Measurements from ENCODE around the gene DISC1. TPM values are rescaled to one million over a fixed set of nuclear protein-coding genes. Genes with fewer than 3 reads are reported as not detected.
"Not testable (repeated sequence)": the region's sequence is repeated elsewhere in the genome, so short reads cannot be mapped to it uniquely, and the experiment has no call there.

The DISC1 gene
- total RNA-seq, 5 donors from 2014 or later (not counting 1 experiment from before 2014, with no cell fraction given): 12.9 to 37.0 (median 14.6) TPM

DNA sequence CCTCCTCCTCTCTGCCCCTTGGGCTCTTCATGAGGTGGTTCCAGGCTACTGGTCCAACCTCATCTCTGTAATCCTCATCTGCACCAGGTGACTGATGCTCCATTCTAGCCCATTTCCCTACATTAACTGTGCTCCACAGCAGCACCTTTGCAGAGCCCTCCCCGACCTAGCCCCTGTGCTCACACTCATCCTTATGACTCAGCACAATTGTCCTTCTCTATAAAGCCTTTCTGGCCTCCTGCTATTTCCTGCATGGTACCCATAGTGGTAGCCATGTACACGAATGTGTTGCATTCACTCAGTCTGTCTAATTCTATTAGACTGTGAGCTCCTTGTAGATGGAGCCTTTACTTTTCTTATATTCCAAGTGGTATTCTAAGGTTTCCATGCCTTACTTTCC lies 339.0 kb downstream of the DISC1 start:
- H3K27me3 Mint-ChIP-seq: no peaks in the 10 kb centered on the region
- H3K27ac ChIP-seq (ENCODE audit: low read length): no peak overlapping the region
- H3K4me1 ChIP-seq (ENCODE audit: control insufficient read depth in 1 of 2, extremely low read depth in 1 of 2, insufficient read depth in 2 of 2, low read length in 2 of 2): no peaks in the 10 kb centered on the region
- H3K27me3 ChIP-seq (replicated peaks in 1 of 2; ENCODE audit: control insufficient read depth in 2 of 2, extremely low read depth in 1 of 2, insufficient read depth in 2 of 2, low read length in 1 of 2): no peaks in the 10 kb centered on the region
- DNase-seq (no peak), ATAC-seq (replicated peaks in 1 of 4) (no peak)
- H3K36me3 Mint-ChIP-seq: peaks cover 50% of the 10 kb centered on the region
- CTCF ChIA-PET: no interaction called here
- H3K4me3 Mint-ChIP-seq: no peak overlapping the region
- peaks cover 0 to 2% of the 10 kb centered on the region in 2 donors for H3K36me3 ChIP-seq (ENCODE audit: control insufficient read depth in 2 of 2, extremely low read depth in 1 of 2, insufficient read depth in 1 of 2, low read length in 1 of 2)
- no peaks in the 10 kb centered on the region for H3K9me3 Mint-ChIP-seq
- H3K4me1 Mint-ChIP-seq: peaks cover under 1 to 3% (median 3%) of the 10 kb centered on the region in 3 donors
- 100% methylated on average over 1 of the region's 2 CpGs for WGBS (ENCODE audit: insufficient coverage)
- H3K27ac Mint-ChIP-seq: no peak overlapping the region
- no peak overlapping the region for H3K4me3 ChIP-seq (ENCODE audit: control insufficient read depth in 1 of 2, extremely low read depth in 1 of 2, low read length in 1 of 2)
- H3K9me3 ChIP-seq: no peaks in the 10 kb centered on the region
- POLR2A ChIA-PET: no interaction called here

DNA sequence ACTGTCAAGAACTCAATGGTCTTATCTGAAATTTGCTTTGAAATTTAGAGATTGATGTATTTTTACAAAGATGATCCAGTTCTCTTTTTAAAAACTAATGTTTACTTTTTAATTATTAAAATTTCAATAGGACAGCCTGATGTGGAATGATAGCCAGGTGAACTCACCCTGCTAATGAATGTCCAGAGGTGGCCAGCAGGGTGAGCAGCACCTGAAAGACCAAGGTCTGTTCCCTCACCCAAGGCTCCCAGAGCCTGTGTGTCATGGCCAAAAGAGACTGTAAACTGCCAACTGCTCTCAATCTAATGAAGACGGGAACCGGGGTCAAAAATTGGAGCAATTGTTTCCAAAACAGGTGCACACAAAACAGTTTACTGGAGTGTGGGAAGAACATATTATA lies 340.4 kb downstream of the DISC1 start:
- Histone ChIP-seq H3K36me3 (ENCODE audit: control insufficient read depth in 2 of 2, extremely low read depth in 1 of 2, insufficient read depth in 1 of 2, low read length in 1 of 2) (peaks cover 0 to 2% of the 10 kb centered on the region in 2 donors), H3K4me3 (ENCODE audit: control insufficient read depth in 1 of 2, extremely low read depth in 1 of 2, low read length in 1 of 2) (no peak overlapping the region), H3K27me3 (replicated peaks in 1 of 2; ENCODE audit: control insufficient read depth in 2 of 2, extremely low read depth in 1 of 2, insufficient read depth in 2 of 2, low read length in 1 of 2) (no peaks in the 10 kb centered on the region), H3K27ac (ENCODE audit: low read length) (no peak overlapping the region), H3K9me3 (no peaks in the 10 kb centered on the region), H3K4me1 (ENCODE audit: control insufficient read depth in 1 of 2, extremely low read depth in 1 of 2, insufficient read depth in 2 of 2, low read length in 2 of 2) (no peaks in the 10 kb centered on the region)
- no peak for ATAC-seq (replicated peaks in 1 of 4)
- DNase-seq: no peak
- peaks cover 53% of the 10 kb centered on the region for H3K36me3 Mint-ChIP-seq
- no peak overlapping the region for H3K4me3 Mint-ChIP-seq
- peaks cover 5 to 12% (median 7%) of the 10 kb centered on the region in 3 donors for H3K4me1 Mint-ChIP-seq
- CTCF ChIA-PET: no interaction called here
- no peak overlapping the region for H3K27ac Mint-ChIP-seq
- POLR2A ChIA-PET: no interaction called here
- no CpG with 5 or more reads among the region's 2 CpGs for WGBS (ENCODE audit: insufficient coverage)
- no peaks in the 10 kb centered on the region for H3K27me3 Mint-ChIP-seq
- H3K9me3 Mint-ChIP-seq: no peaks in the 10 kb centered on the region

DNA sequence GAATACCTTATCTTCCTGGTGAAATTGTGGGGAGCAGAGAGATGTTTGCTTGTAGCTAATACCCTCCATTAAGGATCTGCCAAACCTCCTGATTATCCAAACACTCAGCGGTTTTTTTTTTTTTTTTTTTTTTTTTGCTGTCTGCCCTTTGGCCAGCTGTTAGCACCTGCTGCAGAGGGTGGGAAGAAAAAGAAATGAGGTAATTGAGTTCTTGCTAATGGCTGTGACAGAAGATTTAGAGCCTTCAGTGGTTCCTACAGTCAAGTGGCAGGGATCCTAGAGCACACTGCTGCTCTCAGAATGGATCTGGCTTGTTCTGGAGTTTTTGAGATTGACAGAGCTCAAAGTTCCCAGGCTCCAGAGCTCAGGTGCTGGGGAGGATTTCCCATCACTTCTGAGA lies 342.5 kb downstream of the DISC1 start:
- Histone ChIP-seq H3K4me1 (ENCODE audit: control insufficient read depth in 1 of 2, extremely low read depth in 1 of 2, insufficient read depth in 2 of 2, low read length in 2 of 2) (peaks cover 5 to 10% of the 10 kb centered on the region in 2 experiments), H3K36me3 (ENCODE audit: control insufficient read depth in 2 of 2, extremely low read depth in 1 of 2, insufficient read depth in 1 of 2, low read length in 1 of 2) (peaks cover 0 to 2% of the 10 kb centered on the region in 2 donors), H3K27ac (ENCODE audit: low read length) (no peak overlapping the region), H3K27me3 (replicated peaks in 1 of 2; ENCODE audit: control insufficient read depth in 2 of 2, extremely low read depth in 1 of 2, insufficient read depth in 2 of 2, low read length in 1 of 2) (no peaks in the 10 kb centered on the region), H3K4me3 (ENCODE audit: control insufficient read depth in 1 of 2, extremely low read depth in 1 of 2, low read length in 1 of 2) (no peak overlapping the region), H3K9me3 (no peaks in the 10 kb centered on the region)
- Mint-ChIP-seq H3K27me3 (no peaks in the 10 kb centered on the region), H3K36me3 (peaks cover 51% of the 10 kb centered on the region), H3K4me1 (peaks cover 5 to 23% (median 17%) of the 10 kb centered on the region in 3 donors), H3K9me3 (no peaks in the 10 kb centered on the region), H3K4me3 (no peak overlapping the region), H3K27ac (no peak overlapping the region)
- DNase-seq (no peak), ATAC-seq (replicated peaks in 1 of 4) (no peak)
- WGBS (ENCODE audit: insufficient coverage): no CpG with 5 or more reads among the region's 1 CpG
- ChIA-PET CTCF (interaction anchor here in 1 of 2 donors (0.6 kb wide), 3 partner anchors 47 to 870 kb away, joined by 3 to 12 read pairs (median 7); no protein-coding TSS in a partner anchor), POLR2A (no interaction called here)

DNA sequence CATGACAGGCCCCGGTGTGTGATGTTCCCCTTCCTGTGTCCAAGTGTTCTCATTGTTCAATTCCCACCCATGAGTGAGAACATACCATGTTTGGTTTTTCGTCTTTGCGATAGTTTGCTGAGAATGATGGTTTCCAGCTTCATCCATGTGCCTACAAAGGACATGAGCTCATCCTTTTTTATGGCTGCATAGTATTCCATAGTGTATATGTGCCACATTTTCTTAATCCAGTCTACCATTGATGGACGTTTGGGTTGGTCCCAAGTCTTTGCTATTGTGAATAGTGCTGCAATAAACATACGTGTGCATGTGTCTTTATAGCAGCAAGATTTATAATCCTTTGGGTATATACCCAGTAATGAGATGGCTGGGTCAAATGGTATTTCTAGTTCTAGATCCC lies 343.2 kb downstream of the DISC1 start:
- H3K27me3 ChIP-seq (replicated peaks in 1 of 2; ENCODE audit: control insufficient read depth in 2 of 2, extremely low read depth in 1 of 2, insufficient read depth in 2 of 2, low read length in 1 of 2); H3K9me3 Mint-ChIP-seq; DNase-seq; POLR2A ChIA-PET; ATAC-seq (replicated peaks in 1 of 4); H3K4me3 Mint-ChIP-seq; CTCF ChIA-PET; H3K27ac ChIP-seq (ENCODE audit: low read length); H3K27me3 Mint-ChIP-seq; H3K9me3 ChIP-seq; H3K36me3 ChIP-seq (ENCODE audit: control insufficient read depth in 2 of 2, extremely low read depth in 1 of 2, insufficient read depth in 1 of 2, low read length in 1 of 2); H3K4me3 ChIP-seq (ENCODE audit: control insufficient read depth in 1 of 2, extremely low read depth in 1 of 2, low read length in 1 of 2); H3K27ac Mint-ChIP-seq: not testable (repeated sequence)
- H3K4me1 ChIP-seq (ENCODE audit: control insufficient read depth in 1 of 2, extremely low read depth in 1 of 2, insufficient read depth in 2 of 2, low read length in 2 of 2): peaks cover 5 to 10% of the 10 kb centered on the region in 2 experiments
- Mint-ChIP-seq H3K36me3 (peaks cover 49% of the 10 kb centered on the region), H3K4me1 (peaks cover 5 to 23% (median 17%) of the 10 kb centered on the region in 3 donors)
- WGBS (ENCODE audit: insufficient coverage): no CpG with 5 or more reads among the region's 5 CpGs

DNA sequence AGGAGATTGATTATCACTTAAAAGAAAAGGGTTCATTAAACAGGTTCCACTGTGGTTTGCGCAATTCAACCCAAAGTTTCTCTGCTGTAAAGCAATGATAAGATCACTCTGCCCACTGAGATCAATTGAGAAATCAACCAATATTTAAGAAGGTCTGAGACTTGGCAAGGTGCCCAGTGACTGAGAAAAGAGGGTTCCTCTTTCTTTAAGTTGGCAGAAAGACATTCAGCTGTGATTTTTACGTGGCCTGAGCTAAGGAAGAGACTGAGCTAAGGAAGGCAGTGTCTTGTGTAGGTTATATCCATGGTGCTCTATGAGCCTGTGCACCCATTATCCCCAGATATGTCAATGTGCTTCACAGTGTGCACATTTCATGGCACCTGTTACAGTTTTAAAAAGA lies 344.1 kb downstream of the DISC1 start:
- H3K9me3 Mint-ChIP-seq: peaks cover 0 to 4% (median 0%) of the 10 kb centered on the region in 3 donors
- CTCF ChIA-PET: no interaction called here
- 79% methylated on average over 2 of the region's 2 CpGs for WGBS (ENCODE audit: insufficient coverage)
- peaks cover 47% of the 10 kb centered on the region for H3K36me3 Mint-ChIP-seq
- POLR2A ChIA-PET: no interaction called here
- H3K4me1 ChIP-seq (ENCODE audit: control insufficient read depth in 1 of 2, extremely low read depth in 1 of 2, insufficient read depth in 2 of 2, low read length in 2 of 2): peaks cover 5 to 10% of the 10 kb centered on the region in 2 experiments
- DNase-seq: peak in 1 of 35 experiments; percentile 8
- H3K4me1 Mint-ChIP-seq: peaks cover 5 to 23% (median 17%) of the 10 kb centered on the region in 3 donors
- H3K27me3 ChIP-seq (replicated peaks in 1 of 2; ENCODE audit: control insufficient read depth in 2 of 2, extremely low read depth in 1 of 2, insufficient read depth in 2 of 2, low read length in 1 of 2): no peaks in the 10 kb centered on the region
- no peaks in the 10 kb centered on the region for H3K27me3 Mint-ChIP-seq
- no peak for ATAC-seq (replicated peaks in 1 of 4)
- no peak overlapping the region for H3K27ac Mint-ChIP-seq
- no peak overlapping the region for H3K27ac ChIP-seq (ENCODE audit: low read length)
- no peak overlapping the region for H3K4me3 Mint-ChIP-seq
- H3K4me3 ChIP-seq (ENCODE audit: control insufficient read depth in 1 of 2, extremely low read depth in 1 of 2, low read length in 1 of 2): no peak overlapping the region
- no peaks in the 10 kb centered on the region for H3K9me3 ChIP-seq
- peaks cover under 1 to 2% of the 10 kb centered on the region in 2 donors for H3K36me3 ChIP-seq (ENCODE audit: control insufficient read depth in 2 of 2, extremely low read depth in 1 of 2, insufficient read depth in 1 of 2, low read length in 1 of 2)

DNA sequence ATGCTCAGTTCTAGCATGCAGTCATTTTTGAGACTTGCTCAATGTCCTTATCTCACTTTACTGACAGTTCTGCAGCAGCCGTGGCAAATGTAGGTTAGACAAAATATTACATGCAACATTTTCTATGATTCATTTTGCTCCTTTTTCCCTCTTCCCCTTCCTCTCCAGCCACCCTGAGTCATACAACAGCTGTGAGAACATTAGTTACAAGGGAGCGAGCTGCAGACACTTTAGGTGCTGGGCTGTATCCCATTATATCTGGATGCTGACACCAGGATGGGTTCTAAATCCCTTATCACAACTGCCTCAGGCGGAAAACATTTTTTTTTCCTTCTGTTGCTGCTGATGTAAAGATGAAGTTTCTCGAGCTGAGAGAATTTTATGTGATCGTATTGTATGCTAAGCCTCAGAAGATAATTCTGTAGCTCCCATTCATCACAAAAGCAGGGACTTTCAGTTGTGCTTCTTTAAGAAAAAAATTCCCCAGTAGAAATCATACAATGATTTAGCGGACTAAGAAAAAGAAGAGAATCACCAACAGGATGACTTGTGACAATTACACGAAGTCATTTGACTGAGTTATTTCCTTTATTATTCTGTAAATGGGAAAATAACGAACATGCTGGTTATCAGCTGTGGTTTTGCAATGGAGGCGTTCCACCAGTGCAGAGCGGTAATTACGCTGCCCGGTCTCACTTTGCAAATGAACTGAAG lies 345.0 kb downstream of the DISC1 start:
- H3K9me3 Mint-ChIP-seq: peaks cover 0 to 7% (median 2%) of the 10 kb centered on the region in 3 donors
- H3K9me3 ChIP-seq: no peaks in the 10 kb centered on the region
- H3K4me1 Mint-ChIP-seq: peaks cover 5 to 23% (median 17%) of the 10 kb centered on the region in 3 donors
- WGBS (ENCODE audit: insufficient coverage): 65% methylated on average over 5 of the region's 12 CpGs
- no peaks in the 10 kb centered on the region for H3K27me3 Mint-ChIP-seq
- POLR2A ChIA-PET: no interaction called here
- H3K27me3 ChIP-seq (replicated peaks in 1 of 2; ENCODE audit: control insufficient read depth in 2 of 2, extremely low read depth in 1 of 2, insufficient read depth in 2 of 2, low read length in 1 of 2): no peaks in the 10 kb centered on the region
- peaks cover 0 to 2% of the 10 kb centered on the region in 2 donors for H3K36me3 ChIP-seq (ENCODE audit: control insufficient read depth in 2 of 2, extremely low read depth in 1 of 2, insufficient read depth in 1 of 2, low read length in 1 of 2)
- CTCF ChIA-PET: no interaction called here
- H3K4me3 ChIP-seq (ENCODE audit: control insufficient read depth in 1 of 2, extremely low read depth in 1 of 2, low read length in 1 of 2): no peak overlapping the region
- H3K4me3 Mint-ChIP-seq: no peak overlapping the region
- peaks cover 5 to 10% of the 10 kb centered on the region in 2 experiments for H3K4me1 ChIP-seq (ENCODE audit: control insufficient read depth in 1 of 2, extremely low read depth in 1 of 2, insufficient read depth in 2 of 2, low read length in 2 of 2)
- H3K27ac Mint-ChIP-seq: no peak overlapping the region
- ATAC-seq (replicated peaks in 1 of 4) (no peak), DNase-seq (no peak)
- peaks cover 50% of the 10 kb centered on the region for H3K36me3 Mint-ChIP-seq
- no peak overlapping the region for H3K27ac ChIP-seq (ENCODE audit: low read length)

Measured in T-cell (primary cell).